Measurements from ENCODE around the gene IGFBPL1. TPM values are rescaled to one million over a fixed set of nuclear protein-coding genes. Genes with fewer than 3 reads are reported as not detected.
A peak's percentile ranks its signal among the peaks of the same experiment; 100 is the strongest.

Gene IGFBPL1
- total RNA-seq, 4 donors from 2014 or later: not detected

GRCh38 chr9:38385896-38386295 lies 38.4 kb downstream of the IGFBPL1 start:
- H3K4me1 ChIP-seq: peaks cover 13% of the 10 kb centered on the region
- peak in 1 of 2 donors; percentile 7 for DNase-seq (ENCODE audit: low spot score in 2 of 2)
- 98% methylated on average over 3 of the region's 3 CpGs for WGBS
- no peaks in the 10 kb centered on the region for H3K27me3 ChIP-seq
- H3K4me3 ChIP-seq: no peak overlapping the region
- TF ChIP-seq POLR2AphosphoS5 (IDR thresholded peaks at IDR 0.05): no peak
- TF ChIP-seq EP300 (IDR thresholded peaks at IDR 0.05): no peak
- TF ChIP-seq, protein P1, sequence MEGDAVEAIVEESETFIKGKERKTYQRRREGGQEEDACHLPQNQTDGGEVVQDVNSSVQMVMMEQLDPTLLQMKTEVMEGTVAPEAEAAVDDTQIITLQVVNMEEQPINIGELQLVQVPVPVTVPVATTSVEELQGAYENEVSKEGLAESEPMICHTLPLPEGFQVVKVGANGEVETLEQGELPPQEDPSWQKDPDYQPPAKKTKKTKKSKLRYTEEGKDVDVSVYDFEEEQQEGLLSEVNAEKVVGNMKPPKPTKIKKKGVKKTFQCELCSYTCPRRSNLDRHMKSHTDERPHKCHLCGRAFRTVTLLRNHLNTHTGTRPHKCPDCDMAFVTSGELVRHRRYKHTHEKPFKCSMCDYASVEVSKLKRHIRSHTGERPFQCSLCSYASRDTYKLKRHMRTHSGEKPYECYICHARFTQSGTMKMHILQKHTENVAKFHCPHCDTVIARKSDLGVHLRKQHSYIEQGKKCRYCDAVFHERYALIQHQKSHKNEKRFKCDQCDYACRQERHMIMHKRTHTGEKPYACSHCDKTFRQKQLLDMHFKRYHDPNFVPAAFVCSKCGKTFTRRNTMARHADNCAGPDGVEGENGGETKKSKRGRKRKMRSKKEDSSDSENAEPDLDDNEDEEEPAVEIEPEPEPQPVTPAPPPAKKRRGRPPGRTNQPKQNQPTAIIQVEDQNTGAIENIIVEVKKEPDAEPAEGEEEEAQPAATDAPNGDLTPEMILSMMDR (IDR thresholded peaks at IDR 0.05): no peak
- no peak for TF ChIP-seq POLR2A (IDR thresholded peaks at IDR 0.05)
- H3K9me3 ChIP-seq: no peaks in the 10 kb centered on the region
- no peak overlapping the region for H3K27ac ChIP-seq
- H3K36me3 ChIP-seq: no peaks in the 10 kb centered on the region

GRCh38 chr9:38384990-38385848 lies 39.0 kb downstream of the IGFBPL1 start:
- Histone ChIP-seq H3K4me1 (peaks cover 13% of the 10 kb centered on the region), H3K36me3 (no peaks in the 10 kb centered on the region), H3K27me3 (no peaks in the 10 kb centered on the region), H3K4me3 (no peak overlapping the region), H3K27ac (no peak overlapping the region), H3K9me3 (no peaks in the 10 kb centered on the region)
- peak in 1 of 2 donors; percentile 43 for DNase-seq (ENCODE audit: low spot score in 2 of 2)
- TF ChIP-seq EP300 (IDR thresholded peaks at IDR 0.05) (no peak), POLR2AphosphoS5 (IDR thresholded peaks at IDR 0.05) (no peak), POLR2A (IDR thresholded peaks at IDR 0.05) (no peak)
- TF ChIP-seq, protein P1 (IDR thresholded peaks at IDR 0.05): no peak
- WGBS: 76% methylated on average over 3 of the region's 3 CpGs

GRCh38 chr9:38382141-38382540 lies 42.1 kb downstream of the IGFBPL1 start:
- no peak overlapping the region for H3K27ac ChIP-seq
- no peaks in the 10 kb centered on the region for H3K36me3 ChIP-seq
- no peak overlapping the region for H3K4me3 ChIP-seq
- DNase-seq (ENCODE audit: low spot score in 2 of 2): no peak
- TF ChIP-seq EP300 (IDR thresholded peaks at IDR 0.05): no peak
- TF ChIP-seq, protein P1 (IDR thresholded peaks at IDR 0.05): no peak
- no peak for TF ChIP-seq POLR2AphosphoS5 (IDR thresholded peaks at IDR 0.05)
- no peak for TF ChIP-seq POLR2A (IDR thresholded peaks at IDR 0.05)
- WGBS: 81% methylated on average over 7 of the region's 8 CpGs
- no peaks in the 10 kb centered on the region for H3K27me3 ChIP-seq
- H3K9me3 ChIP-seq: no peaks in the 10 kb centered on the region
- no peaks in the 10 kb centered on the region for H3K4me1 ChIP-seq

GRCh38 chr9:38380872-38381534 lies 43.3 kb downstream of the IGFBPL1 start:
- H3K27ac ChIP-seq: no peak overlapping the region
- TF ChIP-seq POLR2A (IDR thresholded peaks at IDR 0.05): no peak
- no peak for TF ChIP-seq POLR2AphosphoS5 (IDR thresholded peaks at IDR 0.05)
- no peak for TF ChIP-seq EP300 (IDR thresholded peaks at IDR 0.05)
- TF ChIP-seq, protein P1 (IDR thresholded peaks at IDR 0.05): no peak

More at GRCh38 chr9:38380872-38381534, 43.3 kb downstream of the IGFBPL1 start:
- H3K4me1 ChIP-seq: no peaks in the 10 kb centered on the region
- H3K36me3 ChIP-seq: no peaks in the 10 kb centered on the region
- WGBS: 89% methylated on average over 8 of the region's 8 CpGs
- H3K9me3 ChIP-seq: no peaks in the 10 kb centered on the region
- H3K27me3 ChIP-seq: no peaks in the 10 kb centered on the region
- no peak overlapping the region for H3K4me3 ChIP-seq
- peak in 1 of 2 donors; percentile 20 for DNase-seq (ENCODE audit: low spot score in 2 of 2)

Data from suprapubic skin (tissue), 4 donors.